ENCODE data around the gene PIK3R5.

Gene PIK3R5

DNA sequence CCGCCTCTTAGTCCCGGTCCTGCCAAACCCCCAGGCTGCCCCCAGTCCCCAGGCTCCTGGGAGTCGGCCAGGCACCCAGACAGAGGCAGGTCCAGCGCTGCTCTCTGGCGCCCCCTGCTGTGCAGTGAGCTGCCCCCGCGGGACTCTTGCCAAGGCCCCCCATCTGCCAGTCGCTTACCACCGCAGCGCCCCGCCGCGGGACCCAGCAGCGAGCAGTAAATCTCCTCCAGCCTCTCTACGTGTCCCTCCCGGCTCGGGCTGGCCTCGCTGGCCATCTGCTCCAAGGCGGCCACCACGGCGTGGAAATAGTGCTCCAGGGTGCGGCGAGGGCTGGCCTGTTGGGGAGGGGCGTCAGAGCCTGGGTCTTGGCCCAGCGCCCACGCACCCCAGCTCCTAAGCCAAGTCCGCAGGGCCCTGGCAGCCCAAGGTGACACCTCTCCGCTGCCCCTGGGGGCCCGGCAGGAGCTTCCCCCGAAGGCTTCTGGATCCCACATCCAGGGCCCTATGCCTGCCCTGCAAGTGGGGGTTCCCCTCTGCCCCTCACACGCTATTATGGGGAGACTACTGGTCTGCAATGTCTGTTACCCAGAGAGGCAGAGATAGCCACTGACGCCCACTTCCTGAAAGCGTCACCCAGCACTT is 132.7 kb downstream of the PIK3R5 start:
- DNase-seq (ENCODE audit: low read depth): no peak

DNA sequence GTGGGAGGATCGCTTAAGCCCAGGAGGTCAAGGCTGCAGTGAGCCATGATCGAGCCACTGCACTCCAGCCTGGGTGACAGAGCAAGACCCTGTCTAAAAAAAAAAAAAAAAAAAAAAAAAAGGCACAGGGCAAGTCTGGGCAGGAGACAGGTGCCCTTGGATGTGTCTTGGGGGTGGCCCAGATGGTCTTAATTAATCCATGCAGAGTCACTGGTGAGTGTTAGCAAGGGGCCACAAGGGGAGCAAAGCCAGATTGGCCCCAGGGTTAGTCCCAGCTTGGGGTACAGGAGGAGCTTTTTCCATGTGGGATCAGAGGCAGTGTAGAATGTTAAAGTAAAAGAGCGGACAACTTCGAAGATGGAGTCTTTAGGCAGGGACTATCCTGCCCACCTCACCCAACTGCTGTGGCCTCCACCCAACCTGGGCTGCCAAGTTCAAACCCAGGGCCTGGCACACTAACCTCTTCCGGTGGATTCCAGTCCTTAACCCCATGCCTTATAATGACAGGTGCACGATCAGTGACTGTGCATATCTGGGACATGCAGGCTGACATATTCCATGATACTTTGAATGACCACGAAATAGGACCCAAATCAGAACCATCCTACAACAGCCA is 134.2 kb downstream of the PIK3R5 start:
- no peak for DNase-seq (ENCODE audit: low read depth)

DNA sequence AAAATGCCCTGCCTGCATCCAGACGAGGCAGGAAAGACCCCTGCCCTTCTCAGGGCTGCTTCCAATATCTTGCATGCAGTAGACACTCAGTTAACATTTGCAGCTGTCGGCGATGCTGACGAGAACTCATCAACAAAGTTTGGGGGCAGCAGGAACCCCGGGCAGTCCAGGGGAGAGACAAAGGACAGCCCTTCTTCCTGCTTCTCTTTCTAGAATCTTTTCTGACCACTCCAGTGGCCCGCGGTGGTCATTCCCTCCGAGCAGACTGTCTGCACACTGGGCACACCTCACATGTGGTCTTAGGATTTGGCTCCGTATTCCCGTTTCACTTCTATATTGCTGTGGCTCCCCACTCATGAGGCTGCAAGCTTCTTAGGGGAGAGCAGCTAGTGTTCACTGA is 135.4 kb downstream of the PIK3R5 start:
- no peak for DNase-seq (ENCODE audit: low read depth)

DNA sequence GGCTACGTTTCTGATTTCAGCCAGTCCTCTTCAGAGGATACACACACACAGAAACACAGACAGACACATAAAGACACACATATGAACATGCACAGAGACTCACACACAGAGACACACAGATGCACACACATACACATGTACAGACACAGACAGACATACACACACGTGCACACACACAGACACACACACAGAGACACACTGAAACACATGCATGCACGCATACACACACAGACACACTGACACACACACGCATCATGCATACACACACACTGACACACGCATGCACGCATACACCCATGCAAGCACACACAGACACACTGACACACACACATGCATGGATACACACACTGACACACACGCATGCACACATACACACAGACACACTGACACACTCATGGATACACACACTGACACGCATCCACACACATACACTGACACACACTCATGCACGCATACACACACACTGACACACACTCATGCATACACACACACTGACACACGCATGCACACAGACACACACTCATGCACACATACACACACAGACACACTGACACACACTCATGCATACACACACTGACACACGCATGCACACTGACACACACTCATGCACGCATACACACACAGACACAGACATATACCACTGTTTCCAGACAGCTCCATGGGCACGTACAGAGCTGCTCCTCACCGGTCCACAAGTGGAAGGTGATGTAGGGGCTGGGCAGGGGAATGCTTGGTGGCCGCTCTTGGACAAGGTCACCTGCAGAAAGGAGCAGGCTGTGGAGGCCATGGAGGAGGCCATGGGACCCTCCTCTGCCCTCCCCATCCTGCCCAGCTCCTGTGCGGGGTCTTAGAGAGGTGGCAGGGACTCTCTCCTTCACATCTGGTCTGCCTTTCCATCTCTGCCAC is 136.2 kb downstream of the PIK3R5 start:
- no peak for DNase-seq (ENCODE audit: low read depth)

All from amniotic epithelial cell (primary cell).